Astrocyte (in vitro differentiated cells and primary cell): ENCODE results near the gene S100PBP. TPM values are rescaled to one million over a fixed set of nuclear protein-coding genes. Genes with fewer than 3 reads are reported as not detected.
A peak's percentile ranks its signal among the peaks of the same experiment; 100 is the strongest.

Experiments
- DNase-seq: peaks from one replicate; pipeline ENCODE4 v3.0.0-alpha.2; 2010; ENCODE audit warnings: low read depth
- FAIRE-seq: peaks from 2 replicates; lab custom pipeline; 2011; peaks lifted over from hg19 to GRCh38; lab: Jason Lieb, UNC
- H2AFZ ChIP-seq: 2 replicates; pipeline ENCODE4 v1.6.0; 2012; ENCODE audit warnings: low read depth, low read length, inconsistent platforms
- H3K27ac ChIP-seq: 2 replicates; pipeline ENCODE4 v1.5.1; 2011; ENCODE audit warnings: low read depth, low read length, inconsistent platforms
- H3K27me3 ChIP-seq: 2 replicates; pipeline ENCODE4 v1.6.0; 2011; ENCODE audit warnings: low read length, inconsistent platforms; ENCODE audit not compliant: insufficient read depth
- H3K36me3 ChIP-seq: 2 replicates; pipeline ENCODE4 v1.5.1; 2011; ENCODE audit warnings: low read length, inconsistent platforms; ENCODE audit not compliant: insufficient read depth
- H3K4me1 ChIP-seq: 2 replicates; pipeline ENCODE4 v1.5.1; 2011; ENCODE audit warnings: low read length, inconsistent platforms; ENCODE audit not compliant: insufficient read depth
- H3K4me2 ChIP-seq: 2 replicates; pipeline ENCODE4 v1.6.0; 2012; ENCODE audit warnings: low read length, inconsistent platforms
- H3K4me3 ChIP-seq: 2 replicates; pipeline ENCODE4 v1.5.1; 2011; ENCODE audit warnings: low read depth, mild to moderate bottlenecking, low read length, inconsistent platforms; ENCODE audit not compliant: insufficient read depth
- H3K79me2 ChIP-seq: 2 replicates; pipeline ENCODE4 v1.6.0; 2012; ENCODE audit warnings: mild to moderate bottlenecking, low read length, inconsistent platforms; ENCODE audit not compliant: insufficient read depth
- H3K9ac ChIP-seq: 2 replicates; pipeline ENCODE4 v1.6.0; 2012; ENCODE audit warnings: mild to moderate bottlenecking, low read length, inconsistent platforms
- H3K9me3 ChIP-seq: 2 replicates; pipeline ENCODE4 v1.5.1; 2012; ENCODE audit warnings: low read depth, mild to moderate bottlenecking, low read length, inconsistent platforms; ENCODE audit not compliant: insufficient read depth
- H4K20me1 ChIP-seq: 2 replicates; pipeline ENCODE4 v1.6.0; 2012; ENCODE audit warnings: low read length, inconsistent platforms; ENCODE audit not compliant: insufficient read depth
- H3K27ac Mint-ChIP-seq: one replicate; pipeline ENCODE4 v1.8.0; 2021; ENCODE audit warnings: mild to moderate bottlenecking, mixed read lengths; ENCODE audit not compliant: unreplicated experiment
- H3K27me3 Mint-ChIP-seq: one replicate; pipeline ENCODE4 v1.8.0; 2021; ENCODE audit warnings: low read depth, mixed read lengths; ENCODE audit not compliant: unreplicated experiment
- H3K36me3 Mint-ChIP-seq: one replicate; pipeline ENCODE4 v1.8.0; 2021; ENCODE audit warnings: low read depth, mixed read lengths; ENCODE audit not compliant: unreplicated experiment
- H3K4me1 Mint-ChIP-seq: one replicate; pipeline ENCODE4 v1.8.0; 2021; ENCODE audit warnings: low read depth, mixed read lengths; ENCODE audit not compliant: unreplicated experiment
- H3K4me3 Mint-ChIP-seq: one replicate; pipeline ENCODE4 v1.8.0; 2021; ENCODE audit warnings: mild to moderate bottlenecking, moderate library complexity, mixed read lengths; ENCODE audit not compliant: unreplicated experiment
- H3K9me3 Mint-ChIP-seq: one replicate; pipeline ENCODE4 v1.8.0; 2021; ENCODE audit warnings: mild to moderate bottlenecking, mixed read lengths; ENCODE audit not compliant: unreplicated experiment
- EZH2 ChIP-seq: IDR thresholded peaks from 2 replicates; pipeline ENCODE4 v1.6.1; 2012; ENCODE audit warnings: mild to moderate bottlenecking, low read length, inconsistent platforms; ENCODE audit not compliant: insufficient read depth
- total RNA-seq: library from RNA; stranded (reverse); gene quantifications from 2 replicates; pipeline ENCODE4 v1.2.1, GENCODE V29; 2021
- TF ChIP-seq, protein P1 (sequence below): IDR thresholded peaks from 2 replicates; pipeline ENCODE4 v1.5.1; 2011; ENCODE audit warnings: low read depth, mild to moderate bottlenecking, inconsistent platforms, low read length, moderate library complexity; ENCODE audit not compliant: insufficient read depth

S100PBP gene
- total RNA-seq, 1 donor from 2014 or later, result 40.3 TPM

DNA sequence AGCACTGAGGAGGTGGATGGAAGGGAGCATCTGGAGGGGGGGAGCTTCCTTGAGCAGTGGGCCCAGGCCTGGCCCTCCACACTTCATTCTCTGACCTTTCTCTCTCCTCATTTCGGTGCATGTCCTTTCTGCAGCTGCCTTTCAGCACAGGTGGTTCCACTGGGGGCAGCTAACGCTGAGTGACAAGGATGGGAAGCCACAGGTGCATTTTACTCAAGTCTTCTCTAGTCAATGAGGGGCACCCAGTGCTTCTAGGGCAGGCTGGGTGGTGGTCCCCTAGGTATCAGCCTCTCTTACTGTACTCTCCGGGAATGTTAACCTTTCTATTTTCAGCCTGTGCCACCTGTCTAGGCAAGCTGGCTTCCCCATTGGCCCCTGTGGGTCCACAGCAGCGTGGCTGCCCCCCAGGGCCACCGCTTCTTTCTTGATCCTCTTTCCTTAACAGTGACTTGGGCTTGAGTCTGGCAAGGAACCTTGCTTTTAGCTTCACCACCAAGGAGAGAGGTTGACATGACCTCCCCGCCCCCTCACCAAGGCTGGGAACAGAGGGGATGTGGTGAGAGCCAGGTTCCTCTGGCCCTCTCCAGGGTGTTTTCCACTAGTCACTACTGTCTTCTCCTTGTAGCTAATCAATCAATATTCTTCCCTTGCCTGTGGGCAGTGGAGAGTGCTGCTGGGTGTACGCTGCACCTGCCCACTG, 43.5 kb upstream of the S100PBP start:
- H4K20me1 ChIP-seq, result peaks cover 19% of the 10 kb centered on the region
- peaks cover 22% of the 10 kb centered on the region for H3K36me3 ChIP-seq
- no peak overlapping the region for H3K9ac ChIP-seq
- no peak for TF ChIP-seq EZH2
- TF ChIP-seq, protein P1, sequence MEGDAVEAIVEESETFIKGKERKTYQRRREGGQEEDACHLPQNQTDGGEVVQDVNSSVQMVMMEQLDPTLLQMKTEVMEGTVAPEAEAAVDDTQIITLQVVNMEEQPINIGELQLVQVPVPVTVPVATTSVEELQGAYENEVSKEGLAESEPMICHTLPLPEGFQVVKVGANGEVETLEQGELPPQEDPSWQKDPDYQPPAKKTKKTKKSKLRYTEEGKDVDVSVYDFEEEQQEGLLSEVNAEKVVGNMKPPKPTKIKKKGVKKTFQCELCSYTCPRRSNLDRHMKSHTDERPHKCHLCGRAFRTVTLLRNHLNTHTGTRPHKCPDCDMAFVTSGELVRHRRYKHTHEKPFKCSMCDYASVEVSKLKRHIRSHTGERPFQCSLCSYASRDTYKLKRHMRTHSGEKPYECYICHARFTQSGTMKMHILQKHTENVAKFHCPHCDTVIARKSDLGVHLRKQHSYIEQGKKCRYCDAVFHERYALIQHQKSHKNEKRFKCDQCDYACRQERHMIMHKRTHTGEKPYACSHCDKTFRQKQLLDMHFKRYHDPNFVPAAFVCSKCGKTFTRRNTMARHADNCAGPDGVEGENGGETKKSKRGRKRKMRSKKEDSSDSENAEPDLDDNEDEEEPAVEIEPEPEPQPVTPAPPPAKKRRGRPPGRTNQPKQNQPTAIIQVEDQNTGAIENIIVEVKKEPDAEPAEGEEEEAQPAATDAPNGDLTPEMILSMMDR, result no peak
- DNase-seq (no peak), FAIRE-seq (no peak)
- H3K79me2 ChIP-seq, result no peaks in the 10 kb centered on the region
- H2AFZ ChIP-seq, result no peak overlapping the region
- H3K36me3 Mint-ChIP-seq, result peaks cover 20% of the 10 kb centered on the region
- H3K9me3 ChIP-seq, result no peaks in the 10 kb centered on the region
- H3K4me3 ChIP-seq, result no peak overlapping the region
- peaks cover 33% of the 10 kb centered on the region for H3K4me1 Mint-ChIP-seq
- no peaks in the 10 kb centered on the region for H3K27me3 ChIP-seq
- no peak overlapping the region for H3K4me3 Mint-ChIP-seq
- peak overlapping the region; percentile 86 for H3K27ac Mint-ChIP-seq
- H3K27ac ChIP-seq, result no peak overlapping the region
- H3K9me3 Mint-ChIP-seq, result no peaks in the 10 kb centered on the region
- no peak overlapping the region for H3K4me2 ChIP-seq
- no peaks in the 10 kb centered on the region for H3K27me3 Mint-ChIP-seq
- H3K4me1 ChIP-seq, result peaks cover 22% of the 10 kb centered on the region

DNA sequence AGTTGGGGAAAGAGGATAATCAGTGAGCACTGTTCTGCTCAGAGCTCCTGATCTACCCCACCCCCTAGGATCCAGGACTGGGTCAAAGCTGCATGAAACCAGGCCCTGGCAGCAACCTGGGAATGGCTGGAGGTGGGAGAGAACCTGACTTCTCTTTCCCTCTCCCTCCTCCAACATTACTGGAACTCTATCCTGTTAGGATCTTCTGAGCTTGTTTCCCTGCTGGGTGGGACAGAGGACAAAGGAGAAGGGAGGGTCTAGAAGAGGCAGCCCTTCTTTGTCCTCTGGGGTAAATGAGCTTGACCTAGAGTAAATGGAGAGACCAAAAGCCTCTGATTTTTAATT, 43.0 kb upstream of the S100PBP start:
- H3K79me2 ChIP-seq, result no peaks in the 10 kb centered on the region
- peaks cover 19% of the 10 kb centered on the region for H4K20me1 ChIP-seq
- H2AFZ ChIP-seq, result no peak overlapping the region
- no peak overlapping the region for H3K4me3 Mint-ChIP-seq
- no peak overlapping the region for H3K9ac ChIP-seq
- no peaks in the 10 kb centered on the region for H3K27me3 ChIP-seq
- H3K27ac Mint-ChIP-seq, result no peak overlapping the region
- H3K27me3 Mint-ChIP-seq, result no peaks in the 10 kb centered on the region
- H3K4me1 Mint-ChIP-seq, result peaks cover 30% of the 10 kb centered on the region
- no peaks in the 10 kb centered on the region for H3K9me3 ChIP-seq
- H3K4me2 ChIP-seq, result no peak overlapping the region
- FAIRE-seq (no peak), DNase-seq (no peak)
- peaks cover 20% of the 10 kb centered on the region for H3K36me3 Mint-ChIP-seq
- H3K36me3 ChIP-seq, result peaks cover 28% of the 10 kb centered on the region
- H3K27ac ChIP-seq, result no peak overlapping the region
- TF ChIP-seq, protein P1, result no peak
- TF ChIP-seq EZH2, result no peak
- H3K9me3 Mint-ChIP-seq, result no peaks in the 10 kb centered on the region
- no peak overlapping the region for H3K4me3 ChIP-seq
- H3K4me1 ChIP-seq, result peaks cover 21% of the 10 kb centered on the region

DNA sequence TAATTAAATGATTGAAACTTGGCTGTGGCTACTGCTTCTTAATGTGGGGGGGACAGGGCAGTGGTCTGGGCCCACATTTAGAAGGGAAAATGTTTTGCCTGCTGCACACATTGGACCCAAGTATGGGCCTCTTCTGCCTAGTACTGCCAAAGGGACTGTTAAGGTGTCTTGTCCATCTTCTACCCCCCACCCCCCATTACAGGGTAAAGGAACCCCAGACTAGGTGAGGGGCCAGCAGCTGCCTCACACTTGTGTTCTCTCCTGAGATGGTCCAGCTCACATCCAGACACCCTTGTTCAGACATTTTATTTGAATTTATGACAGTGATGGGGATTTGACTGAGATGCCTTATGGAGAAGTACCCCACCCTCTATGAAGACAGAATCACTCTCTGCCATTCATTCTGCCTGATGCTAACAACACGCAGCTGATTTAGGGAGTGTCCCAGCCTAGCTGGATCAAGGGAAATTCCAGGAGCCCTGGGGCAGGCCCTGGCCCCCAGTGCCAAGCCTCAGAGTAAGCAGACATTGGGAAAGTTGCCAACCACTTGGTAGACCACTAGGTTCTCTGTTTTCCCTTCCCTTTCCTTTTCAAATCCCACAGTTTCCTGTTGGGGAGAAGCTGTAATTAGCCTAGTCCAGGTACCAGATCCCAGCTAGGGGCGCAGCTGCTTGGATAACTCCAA, 42.4 kb upstream of the S100PBP start:
- Histone ChIP-seq H4K20me1 (peaks cover 20% of the 10 kb centered on the region), H3K79me2 (no peaks in the 10 kb centered on the region), H3K9me3 (no peaks in the 10 kb centered on the region), H3K4me3 (no peak overlapping the region), H3K27ac (peak overlapping the region; percentile 46), H3K4me1 (peaks cover 14% of the 10 kb centered on the region), H3K9ac (peak overlapping the region; percentile 2), H3K4me2 (peak overlapping the region; percentile 37), H2AFZ (no peak overlapping the region), H3K27me3 (no peaks in the 10 kb centered on the region), H3K36me3 (peaks cover 34% of the 10 kb centered on the region)
- no peak for TF ChIP-seq EZH2
- TF ChIP-seq, protein P1, result no peak
- H3K4me3 Mint-ChIP-seq, result no peak overlapping the region
- peaks cover 25% of the 10 kb centered on the region for H3K36me3 Mint-ChIP-seq
- FAIRE-seq (no peak), DNase-seq (peak; percentile 75)
- H3K27ac Mint-ChIP-seq, result peak overlapping the region; percentile 85
- H3K27me3 Mint-ChIP-seq, result no peaks in the 10 kb centered on the region
- no peaks in the 10 kb centered on the region for H3K9me3 Mint-ChIP-seq
- peaks cover 28% of the 10 kb centered on the region for H3K4me1 Mint-ChIP-seq
